Measurements from ENCODE around the gene LDLRAD4.

GRCh38 chr18:13545514-13545913 lies 327.0 kb downstream of the LDLRAD4 start:
- TF ChIP-seq GATA2 (IDR thresholded peaks at IDR 0.05; ENCODE audit: low read depth, low read length) (no peak), GATA3 (IDR thresholded peaks at IDR 0.05; ENCODE audit: low read depth, low read length) (no peak)
